Neutrophil (primary cell): ENCODE results near the gene S100A1.
A peak's percentile ranks its signal among the peaks of the same experiment; 100 is the strongest.
"Not testable (repeated sequence)": the region's sequence is repeated elsewhere in the genome, so short reads cannot be mapped to it uniquely, and the experiment has no call there.

ENCODE experiments used
- H3K27ac ChIP-seq: fragments of 200-600 bp; sonication (generic); 2 replicates; pipeline ENCODE4 v1.5.1; 2016; ENCODE audit warnings: mild to moderate bottlenecking, moderate library complexity
- H3K27me3 ChIP-seq: fragments of 200-600 bp; sonication (generic); 2 replicates; pipeline ENCODE4 v1.6.0; 2016; ENCODE audit warnings: mild to moderate bottlenecking
- H3K36me3 ChIP-seq: fragments of 200-600 bp; sonication (generic); 2 replicates; pipeline ENCODE4 v1.5.1; 2017
- H3K4me1 ChIP-seq, 2 experiments: fragments of 200-600 bp in 1 of 2; sonication (generic) in 1 of 2; 1 replicate in 1 of 2; 2 replicates in 1 of 2; pipeline versions ENCODE4 v1.5.1 to v1.6.1; 2013 to 2016; ENCODE audit warnings: low read depth in 1 of 2, low read length in 1 of 2, mild to moderate bottlenecking in 1 of 2, moderate library complexity in 1 of 2; ENCODE audit not compliant: control insufficient read depth in 1 of 2, insufficient read depth in 1 of 2
- H3K4me3 ChIP-seq, 2 experiments: fragments of 200-600 bp in 1 of 2; sonication (generic) in 1 of 2; 1 replicate in 1 of 2; 2 replicates in 1 of 2; pipeline ENCODE4 v1.5.1; 2013 to 2016; ENCODE audit warnings: low read depth in 1 of 2, low read length in 1 of 2, mild to moderate bottlenecking in 1 of 2, moderate library complexity in 1 of 2
- H3K9me3 ChIP-seq: fragments of 200-600 bp; sonication (generic); 2 replicates; pipeline ENCODE4 v1.5.1; 2016
- CTCF ChIP-seq: fragments of 200-600 bp; sonication (generic); IDR thresholded peaks from 2 replicates; pipeline ENCODE4 v1.5.1; 2016; ENCODE audit warnings: antibody characterized with exemption

The S100A1 gene

GRCh38 chr1:153638261-153638660 is 10.0 kb downstream of the S100A1 start:
- TF ChIP-seq CTCF = no peak
- no peaks in the 10 kb centered on the region for H3K27me3 ChIP-seq
- H3K4me3 ChIP-seq = no peak overlapping the region
- H3K36me3 ChIP-seq = peaks cover 72% of the 10 kb centered on the region
- peaks cover 9 to 15% of the 10 kb centered on the region in 2 experiments for H3K4me1 ChIP-seq
- no peak overlapping the region for H3K27ac ChIP-seq
- H3K9me3 ChIP-seq = no peaks in the 10 kb centered on the region

- no peak for TF ChIP-seq CTCF
- Histone ChIP-seq H3K4me1 (peaks cover 9% of the 10 kb centered on the region in 2 experiments), H3K4me3 (no peak overlapping the region), H3K9me3 (no peaks in the 10 kb centered on the region), H3K27ac (no peak overlapping the region), H3K36me3 (peaks cover 82% of the 10 kb centered on the region), H3K27me3 (no peaks in the 10 kb centered on the region)
Observed at GRCh38 chr1:153639280-153639679, 11.0 kb downstream of the S100A1 start.

- peaks cover 92% of the 10 kb centered on the region for H3K36me3 ChIP-seq
- not testable (repeated sequence) for H3K4me3 ChIP-seq, H3K27me3 ChIP-seq, H3K27ac ChIP-seq, H3K9me3 ChIP-seq, H3K4me1 ChIP-seq
Observed at GRCh38 chr1:153640213-153640612, 12.0 kb downstream of the S100A1 start.

DNA sequence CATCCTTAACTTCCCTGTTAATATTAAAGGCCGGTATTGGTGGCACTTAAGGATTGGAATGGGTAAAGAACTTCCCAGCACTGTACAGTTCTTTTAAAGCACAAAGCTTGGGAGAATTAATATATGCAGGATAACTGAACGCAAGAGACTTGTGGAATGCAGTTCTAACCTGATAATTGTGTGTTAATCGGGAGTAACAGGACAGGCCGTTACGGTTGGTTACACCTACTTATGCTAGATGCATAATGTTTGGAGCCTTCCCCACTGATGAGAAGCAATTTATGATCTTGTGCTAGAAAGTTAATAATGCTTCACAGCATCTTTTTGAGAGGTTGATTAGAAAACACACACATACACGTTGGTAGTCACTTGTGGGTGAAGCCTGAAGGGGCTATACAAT is 12.6 kb downstream of the S100A1 start:
- Histone ChIP-seq H3K9me3 (no peaks in the 10 kb centered on the region), H3K4me3 (no peak overlapping the region), H3K27me3 (no peaks in the 10 kb centered on the region), H3K27ac (no peak overlapping the region), H3K36me3 (peaks cover 98% of the 10 kb centered on the region), H3K4me1 (peaks cover 0 to 1% of the 10 kb centered on the region in 2 experiments)
- TF ChIP-seq CTCF = no peak

- Histone ChIP-seq H3K4me1 (peaks cover 9 to 14% of the 10 kb centered on the region in 2 experiments), H3K27me3 (no peaks in the 10 kb centered on the region), H3K9me3 (no peaks in the 10 kb centered on the region), H3K27ac (no peak overlapping the region), H3K4me3 (no peak overlapping the region), H3K36me3 (peaks cover 89% of the 10 kb centered on the region)
- no peak for TF ChIP-seq CTCF
Observed at GRCh38 chr1:153642161-153642560, 13.9 kb downstream of the S100A1 start.

GRCh38 chr1:153643100-153643499 is 14.9 kb downstream of the S100A1 start:
- TF ChIP-seq CTCF = no peak
- Histone ChIP-seq H3K36me3 (peaks cover 80% of the 10 kb centered on the region), H3K4me1 (peaks cover 13 to 18% of the 10 kb centered on the region in 2 experiments)

More at GRCh38 chr1:153643100-153643499, 14.9 kb downstream of the S100A1 start:
- peak overlapping the region; percentile 2 for H3K27ac ChIP-seq
- no peaks in the 10 kb centered on the region for H3K27me3 ChIP-seq
- H3K4me3 ChIP-seq = no peak overlapping the region
- H3K9me3 ChIP-seq = no peaks in the 10 kb centered on the region
